NCI-H187 (cell line): ENCODE data around the gene CDK8.

Experiments used
- DNase-seq, 2 experiments: peaks; one replicate each; lab custom pipeline; 2025; lab: John Stamatoyannopoulos, UW

The CDK8 gene

GRCh38 chr13:26382835-26383234 lies 128.9 kb downstream of the CDK8 start:
- DNase-seq: no peak

DNA sequence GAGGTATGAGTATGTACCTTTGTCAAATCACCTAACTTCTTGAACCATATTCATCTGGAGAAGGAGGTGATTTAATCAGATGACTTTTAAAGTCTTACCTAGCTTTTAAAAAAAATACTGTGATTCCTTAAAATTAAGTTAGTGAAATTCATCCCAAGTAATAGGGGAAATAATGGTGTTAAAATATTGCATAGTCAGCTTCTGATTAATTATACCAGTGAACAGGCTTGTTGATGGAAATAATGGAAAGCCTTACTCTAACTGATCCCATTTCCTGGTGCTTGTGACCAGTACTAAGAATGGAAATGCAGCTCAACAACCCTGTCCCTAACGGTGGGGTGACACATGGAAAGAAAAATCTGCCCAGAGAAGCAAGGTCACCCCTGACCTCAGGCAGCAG lies 130.7 kb downstream of the CDK8 start:
- DNase-seq: no peak

- DNase-seq: no peak
Observed at GRCh38 chr13:26386026-26386425, 132.1 kb downstream of the CDK8 start.

GRCh38 chr13:26390203-26390602 lies 136.3 kb downstream of the CDK8 start:
- no peak for DNase-seq

DNA sequence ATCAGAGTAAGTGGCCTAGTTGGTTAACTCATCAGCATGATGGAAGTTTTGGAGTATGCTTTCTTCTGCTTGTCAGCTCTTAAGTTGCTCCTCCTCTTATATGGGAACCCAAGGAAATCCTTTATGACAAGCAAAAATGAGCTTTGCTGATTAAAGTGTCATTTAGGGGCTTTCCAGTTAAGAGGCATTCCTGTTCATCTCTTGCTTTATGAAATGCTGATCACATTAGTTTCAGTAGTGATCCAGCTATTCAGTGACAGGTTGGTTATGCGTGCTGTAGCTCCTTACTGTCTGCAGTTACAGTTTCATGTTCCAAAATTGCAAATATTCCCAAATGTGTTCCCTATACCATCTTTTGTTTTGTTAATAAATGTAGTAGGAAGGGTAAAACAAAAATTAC lies 146.6 kb downstream of the CDK8 start:
- no peak for DNase-seq

DNA sequence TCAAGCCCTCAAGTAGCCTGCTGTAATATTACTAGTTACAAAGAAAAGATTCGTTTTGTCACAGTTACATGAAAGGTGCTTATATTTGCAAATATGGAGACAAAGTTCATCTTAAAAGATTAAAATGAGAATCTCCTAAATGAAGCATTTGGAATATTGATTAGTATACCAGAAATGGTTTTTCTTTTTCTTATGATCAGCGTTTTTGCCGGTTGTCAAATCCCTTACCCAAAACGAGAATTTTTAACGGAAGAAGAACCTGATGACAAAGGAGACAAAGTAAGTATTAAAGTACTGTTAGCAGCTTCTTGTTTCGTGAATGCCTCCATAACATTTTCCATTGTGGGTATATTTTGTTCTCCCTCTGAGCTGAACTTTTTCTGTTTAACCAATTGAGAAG lies 147.1 kb downstream of the CDK8 start:
- no peak for DNase-seq

DNA sequence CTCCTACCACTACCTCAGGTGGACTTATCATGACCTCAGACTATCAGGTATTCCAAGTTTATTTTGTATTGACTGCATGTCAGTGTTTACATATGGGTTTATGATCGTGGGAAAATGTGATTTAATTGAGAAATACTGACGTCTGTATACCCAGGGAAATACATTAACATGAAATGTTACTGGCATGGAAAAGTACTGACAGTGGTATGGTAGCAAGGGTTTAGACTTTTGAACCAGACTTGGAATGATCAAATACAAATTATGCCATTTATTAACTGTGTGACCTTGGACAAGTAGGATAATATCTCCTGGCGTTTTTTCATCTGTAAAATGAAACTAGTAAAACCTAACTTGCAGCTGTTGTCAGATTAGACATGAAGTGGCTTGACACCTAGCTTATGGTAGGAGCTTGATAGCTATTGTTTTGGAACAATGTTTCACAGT lies 147.7 kb downstream of the CDK8 start:
- DNase-seq: no peak

DNA sequence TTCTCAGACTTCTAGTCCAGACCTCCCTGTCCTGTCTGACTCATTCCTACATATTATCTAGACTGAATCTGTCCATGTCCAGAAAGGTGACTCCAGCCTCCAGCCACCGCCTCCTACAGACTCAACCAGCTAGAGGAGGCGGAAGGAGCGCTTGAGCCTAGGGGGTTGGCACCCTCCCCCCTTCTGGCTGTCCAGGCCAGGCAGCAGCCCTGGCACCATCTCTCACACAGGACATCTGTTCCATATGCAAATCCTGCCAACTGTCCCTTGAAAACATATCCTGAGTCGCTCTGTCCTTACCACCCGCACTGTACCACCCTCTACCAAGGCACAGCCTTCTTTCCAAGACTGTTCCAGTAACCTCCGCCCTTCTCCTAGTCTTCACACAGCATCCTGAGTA lies 152.9 kb downstream of the CDK8 start:
- no peak for DNase-seq

DNA sequence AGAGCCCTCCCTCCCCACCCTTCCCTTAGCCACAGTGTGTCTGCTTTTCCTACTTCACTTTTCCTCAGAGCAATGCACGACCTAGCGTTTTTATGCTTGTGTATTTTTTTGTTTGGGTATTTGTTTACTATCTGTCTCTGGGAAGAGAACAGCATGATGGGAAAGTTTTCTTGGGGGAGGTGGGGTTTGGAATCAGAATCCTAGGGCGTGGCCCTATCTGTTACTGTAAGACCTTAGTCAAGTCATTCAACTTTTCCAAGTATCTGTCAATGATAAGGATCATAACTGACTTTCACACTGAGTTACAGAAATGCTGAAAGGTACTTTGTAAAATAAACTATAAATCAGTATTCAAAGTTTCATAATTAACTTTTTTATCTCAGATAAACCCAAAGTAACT lies 157.3 kb downstream of the CDK8 start:
- DNase-seq: no peak

DNA sequence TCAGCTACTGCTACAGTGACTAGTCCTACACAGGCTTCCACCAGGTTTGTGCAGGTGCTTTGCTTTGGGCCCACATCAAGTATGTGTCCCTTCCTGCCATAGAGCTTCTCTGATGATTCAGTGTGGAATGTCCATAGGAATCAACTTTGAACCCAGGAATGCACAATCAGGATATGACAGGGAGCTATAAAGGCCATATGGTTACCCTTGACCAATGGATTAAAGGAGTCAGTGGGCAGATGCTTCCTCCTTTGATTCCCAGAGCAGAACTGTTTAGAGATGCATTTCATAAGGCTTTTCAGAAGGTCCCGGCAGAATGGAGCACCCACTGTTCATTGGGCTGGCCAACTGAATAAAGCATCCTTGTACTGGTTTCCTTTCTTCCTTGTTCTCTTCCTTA lies 158.3 kb downstream of the CDK8 start:
- DNase-seq: no peak

DNA sequence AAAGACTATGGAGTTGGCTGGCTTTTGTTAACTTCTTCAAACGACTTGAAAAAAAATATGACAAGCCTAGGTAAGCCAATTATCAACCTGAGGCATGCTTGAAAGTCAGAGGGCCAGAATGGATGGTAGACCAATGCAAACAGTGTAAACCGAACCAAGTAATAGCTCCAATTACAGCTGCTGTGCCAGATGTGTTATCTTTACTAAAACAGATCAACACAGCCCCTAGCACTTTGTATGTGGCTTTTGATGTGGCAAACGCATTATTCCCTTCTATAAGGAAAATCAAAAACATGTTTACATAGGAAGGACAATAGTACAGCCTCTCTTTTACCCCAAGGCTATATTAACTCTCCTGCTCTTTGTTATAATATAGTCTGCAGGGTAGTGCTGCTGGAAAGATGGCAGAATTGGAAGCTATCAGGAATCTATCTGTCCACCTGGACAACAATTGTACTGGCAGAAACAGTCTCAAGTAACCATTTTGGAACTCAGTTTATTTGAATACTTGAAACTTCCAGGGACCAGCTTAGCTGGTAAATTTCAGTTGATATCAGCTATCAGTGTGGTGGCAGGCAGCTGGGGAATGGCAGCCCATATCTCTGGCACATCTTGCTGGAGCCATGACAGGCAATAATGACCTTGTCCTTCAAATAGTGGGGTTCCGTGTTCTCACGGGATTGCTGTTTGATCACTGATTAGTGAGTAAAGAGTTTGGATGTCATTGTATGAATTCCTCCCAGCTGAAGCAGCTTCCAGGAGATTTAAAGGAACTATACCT lies 159.2 kb downstream of the CDK8 start:
- no peak for DNase-seq

- no peak for DNase-seq
Observed at GRCh38 chr13:26420282-26420960, 166.5 kb downstream of the CDK8 start.

- DNase-seq: no peak
Observed at GRCh38 chr13:26422036-26422435, 168.1 kb downstream of the CDK8 start.

DNA sequence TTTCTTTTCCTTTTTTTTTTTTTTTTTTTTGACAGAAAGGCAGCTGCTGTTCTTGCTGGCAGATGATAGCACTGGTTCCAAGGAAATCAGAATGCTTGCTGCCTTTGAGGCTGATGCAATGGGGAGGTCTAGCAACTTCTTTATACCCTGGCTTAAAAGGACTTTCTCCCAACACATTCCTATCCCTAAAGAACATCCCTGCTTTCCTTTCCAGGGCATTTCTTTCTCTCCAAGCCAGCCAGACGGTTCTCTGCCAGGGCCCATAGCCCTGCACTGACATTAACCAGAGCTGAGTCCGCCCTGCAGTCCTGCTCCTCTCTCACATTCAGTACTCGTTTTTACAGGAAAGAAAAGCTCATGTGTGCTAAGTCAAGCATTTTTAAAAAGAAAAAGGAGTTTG lies 169.7 kb downstream of the CDK8 start:
- no peak for DNase-seq

GRCh38 chr13:26424181-26424580 lies 170.3 kb downstream of the CDK8 start:
- no peak for DNase-seq

GRCh38 chr13:26425443-26426358 lies 171.8 kb downstream of the CDK8 start:
- DNase-seq: peak; percentile 2 to 12

DNA sequence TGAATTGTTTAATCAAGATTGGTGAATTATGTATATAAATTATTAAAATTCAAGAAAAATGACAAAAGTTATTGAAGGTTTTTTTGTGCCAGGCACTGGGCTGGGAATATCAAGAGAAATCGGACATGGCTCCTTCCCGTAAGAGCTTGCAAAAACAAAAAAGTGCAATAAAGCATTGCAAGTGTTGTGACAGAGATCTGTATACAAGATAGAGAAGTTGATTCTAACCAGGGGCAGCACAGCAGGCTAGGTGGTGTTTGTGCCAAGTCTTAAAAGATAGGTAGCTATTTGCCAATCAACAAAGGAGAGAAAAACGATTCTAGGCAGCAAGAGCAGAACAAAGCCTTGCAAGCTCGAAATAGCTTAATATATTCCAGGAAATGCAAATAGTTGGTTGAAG lies 179.8 kb downstream of the CDK8 start:
- no peak for DNase-seq

DNA sequence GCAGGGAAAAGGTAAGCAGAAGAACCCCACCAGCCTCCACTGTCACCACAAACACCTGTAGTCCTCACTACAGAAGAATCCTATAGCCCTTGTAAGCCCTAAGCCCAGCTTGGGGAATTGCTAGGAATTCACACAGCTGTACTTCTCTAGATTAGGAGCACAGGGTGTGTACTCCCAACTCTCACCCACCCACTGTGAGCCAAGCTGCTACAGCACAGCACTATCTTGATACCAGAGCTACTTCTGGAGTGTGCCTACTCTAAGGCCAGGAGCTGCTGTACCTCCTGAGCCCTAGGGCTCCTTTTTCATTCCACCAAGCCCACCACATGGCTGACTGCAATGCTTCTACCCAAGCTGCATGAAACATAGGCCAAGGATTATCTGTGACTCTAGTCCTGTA lies 181.2 kb downstream of the CDK8 start:
- DNase-seq: no peak

DNA sequence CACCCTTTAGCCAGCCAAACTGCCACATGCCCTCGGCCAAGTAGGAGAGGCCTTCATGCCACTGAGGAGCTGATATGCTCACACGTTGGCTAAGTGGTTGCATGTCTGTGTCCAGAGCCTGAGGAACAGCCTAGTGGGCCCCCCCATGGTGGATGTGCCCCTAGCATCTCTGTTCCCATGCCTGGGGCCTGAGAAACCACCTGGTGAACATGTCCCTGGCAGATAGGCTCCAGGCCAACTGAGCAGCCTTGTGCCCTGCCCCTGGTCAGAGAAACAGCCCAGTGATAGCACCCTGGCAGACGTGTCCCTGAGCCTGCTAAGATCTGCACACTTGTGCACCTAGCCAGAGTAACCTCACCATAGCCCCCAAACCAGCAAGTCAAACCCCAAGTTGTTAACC lies 181.7 kb downstream of the CDK8 start:
- no peak for DNase-seq

DNA sequence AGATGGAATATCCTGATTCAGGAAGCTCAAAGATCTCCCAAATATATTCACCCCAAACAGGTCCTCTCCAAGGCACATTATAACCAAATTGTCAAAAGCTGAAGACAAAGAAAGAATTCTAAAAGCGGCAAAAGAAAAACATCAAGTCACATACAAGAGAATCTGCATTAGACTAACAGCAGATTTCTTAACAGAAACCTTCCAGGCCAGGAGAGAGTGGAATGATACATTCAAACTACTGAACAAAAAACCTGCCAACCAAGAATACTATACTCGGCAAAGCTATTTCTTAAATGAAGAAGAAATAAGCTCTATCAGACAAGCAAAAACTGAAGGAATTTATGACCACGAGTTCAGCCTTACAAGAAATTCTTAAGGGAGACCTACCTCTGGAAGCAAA lies 183.0 kb downstream of the CDK8 start:
- no peak for DNase-seq

DNA sequence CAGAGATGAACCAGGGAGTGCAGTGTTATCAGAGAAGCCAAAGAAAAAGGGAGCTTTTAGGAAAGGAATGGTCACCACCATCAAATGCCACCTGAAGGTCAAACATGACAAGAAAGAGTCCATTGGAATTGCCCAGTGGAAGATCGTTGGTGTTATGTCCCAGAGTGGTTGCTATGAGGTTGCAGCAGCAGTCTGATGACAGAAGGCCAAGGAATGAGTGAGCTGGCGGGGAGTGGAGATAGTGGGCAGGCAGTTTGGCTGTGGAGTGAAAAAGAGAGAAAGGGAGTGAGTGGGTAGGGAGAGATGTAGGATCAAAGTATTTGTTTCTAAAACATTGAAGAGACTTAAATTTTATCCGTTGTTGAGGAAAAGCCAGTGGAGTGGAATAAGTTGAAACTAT lies 186.2 kb downstream of the CDK8 start:
- no peak for DNase-seq

DNA sequence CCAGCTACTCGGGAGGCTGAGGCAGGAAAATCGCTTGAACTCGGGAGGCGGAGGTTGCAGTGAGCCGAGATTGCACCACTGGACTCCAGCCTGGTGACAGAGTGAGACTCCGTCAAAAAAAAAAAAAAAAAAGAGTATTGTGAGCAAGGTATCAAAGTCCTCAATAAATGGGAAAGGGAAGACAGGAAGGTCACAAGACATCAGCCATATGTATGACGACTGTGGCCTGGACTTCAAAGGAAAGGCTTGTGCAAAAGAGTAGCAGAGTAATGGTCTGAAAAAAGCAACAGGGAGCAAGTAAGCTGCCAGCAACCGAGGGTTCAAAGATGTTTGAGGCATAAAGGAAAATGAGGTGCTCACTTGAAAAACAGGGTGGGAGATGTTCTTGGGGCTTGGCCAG lies 187.5 kb downstream of the CDK8 start:
- no peak for DNase-seq

DNA sequence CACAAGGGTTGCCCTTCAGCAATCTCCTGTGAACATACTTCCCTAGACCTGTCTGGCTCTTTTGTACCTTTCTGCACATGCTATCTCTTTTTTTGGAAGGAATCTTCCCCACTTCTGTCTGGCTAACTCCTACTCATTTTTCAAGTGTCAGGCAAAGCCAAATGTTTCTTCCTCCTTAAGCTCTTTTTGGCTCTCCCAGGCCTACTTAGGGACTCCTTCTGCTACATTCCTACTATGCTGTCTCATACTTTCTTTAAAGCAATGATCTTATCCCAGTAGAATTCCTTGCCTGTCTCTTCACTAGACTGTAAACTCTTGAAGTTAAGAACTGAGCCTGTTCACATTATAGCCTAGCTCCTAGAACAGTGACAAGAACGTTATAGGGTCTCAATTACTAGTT lies 188.6 kb downstream of the CDK8 start:
- no peak for DNase-seq
